Hepatic stellate cell (primary cell): ENCODE results near the gene ADD2.
A peak's percentile ranks its signal among the peaks of the same experiment; 100 is the strongest.

Source experiments
- DNase-seq: peaks from one replicate; pipeline ENCODE4 v3.0.0; 2011; ENCODE audit warnings: low spot score

Gene ADD2

GRCh38 chr2:70784320-70784719, 16.3 kb upstream of the ADD2 start:
- no peak for DNase-seq

DNA sequence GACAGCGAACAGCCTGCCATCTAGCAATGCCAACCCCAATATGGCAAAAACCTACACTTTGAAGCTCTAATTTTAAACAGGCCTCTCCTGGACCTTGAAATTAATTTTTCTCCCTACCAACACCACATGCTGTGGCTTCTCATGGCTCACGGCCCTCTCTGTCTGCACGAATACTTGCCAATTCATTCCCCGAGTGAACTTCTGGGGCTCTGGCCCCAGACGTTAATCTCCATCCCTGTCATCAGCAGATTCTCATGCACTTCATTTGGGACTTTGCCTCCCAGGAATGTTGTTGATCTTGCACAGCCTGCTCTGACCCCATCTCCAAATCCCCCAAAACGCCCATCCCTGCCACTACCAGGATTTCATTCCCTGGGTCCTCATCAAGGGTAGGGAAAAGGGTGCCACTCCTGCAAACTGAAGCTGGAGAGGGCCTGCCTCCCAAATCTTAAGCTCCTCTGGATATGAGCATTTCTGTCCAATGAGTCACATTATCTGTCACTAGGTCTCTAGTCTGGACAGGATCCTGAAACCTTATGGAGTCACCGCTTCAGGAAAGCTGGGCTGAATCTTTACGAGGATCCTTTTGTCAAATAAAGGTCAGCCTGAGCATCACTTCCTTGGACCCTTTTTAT, 12.0 kb upstream of the ADD2 start:
- peak; percentile 14 for DNase-seq

GRCh38 chr2:70779491-70779890, 11.5 kb upstream of the ADD2 start:
- DNase-seq, result no peak

- no peak for DNase-seq
These were observed 10.7 kb upstream of the ADD2 start for GRCh38 chr2:70778676-70779075.

DNA sequence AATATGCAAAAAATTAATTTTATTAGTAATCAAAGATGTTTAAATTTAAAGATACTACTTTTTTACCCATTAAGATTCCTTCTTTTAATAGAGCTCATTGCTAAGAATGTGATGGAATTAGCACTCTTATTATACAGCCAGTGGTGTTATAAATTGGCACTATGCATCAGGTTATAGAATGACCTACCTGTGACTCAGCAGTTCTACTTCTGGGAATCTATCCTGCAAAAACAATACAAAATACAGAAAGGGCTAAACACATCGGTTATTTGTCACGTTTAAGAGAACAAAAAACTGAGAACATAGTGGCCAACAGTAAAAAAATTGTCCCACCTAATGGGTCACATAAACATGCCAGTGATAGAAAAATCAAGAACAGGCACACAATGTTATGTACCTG, 9.4 kb upstream of the ADD2 start:
- no peak for DNase-seq

DNA sequence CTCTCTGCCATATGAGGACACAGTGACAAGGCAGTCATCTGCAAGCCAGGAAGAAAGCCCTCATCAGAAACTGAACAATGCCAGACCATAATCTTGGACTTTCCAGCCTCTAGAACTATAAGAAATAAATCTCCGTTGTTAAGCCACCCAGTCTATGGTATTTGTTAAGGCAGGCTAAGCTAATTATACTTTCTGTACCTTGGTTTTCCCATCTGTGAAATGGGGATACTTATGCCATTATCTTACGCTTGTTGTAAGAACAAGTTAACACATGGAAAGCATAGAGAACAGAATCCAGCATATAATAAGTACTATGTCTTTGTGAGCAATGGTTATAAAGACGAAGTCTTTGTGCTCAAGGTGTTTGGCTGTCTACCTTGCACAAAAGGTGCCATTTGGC, 8.3 kb upstream of the ADD2 start:
- no peak for DNase-seq

DNA sequence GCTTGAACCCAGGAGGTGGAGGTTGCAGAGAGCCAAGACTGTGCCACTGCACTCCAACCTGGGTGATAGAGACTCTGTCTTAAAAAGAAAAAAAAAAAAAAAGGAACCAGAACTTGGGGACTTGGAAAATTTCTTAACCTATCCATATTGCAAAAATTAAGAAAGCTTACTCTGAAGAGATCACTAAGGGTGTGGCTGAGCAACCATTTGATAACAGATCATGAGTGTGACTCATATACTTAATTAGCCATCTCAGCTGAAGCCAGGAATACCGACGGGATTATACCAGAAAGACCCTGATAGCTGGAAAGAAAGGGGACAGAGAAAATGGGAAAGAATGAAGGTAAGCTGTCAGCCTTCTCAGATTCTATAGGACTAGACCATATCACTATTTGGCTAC, 7.1 kb upstream of the ADD2 start:
- no peak for DNase-seq

DNA sequence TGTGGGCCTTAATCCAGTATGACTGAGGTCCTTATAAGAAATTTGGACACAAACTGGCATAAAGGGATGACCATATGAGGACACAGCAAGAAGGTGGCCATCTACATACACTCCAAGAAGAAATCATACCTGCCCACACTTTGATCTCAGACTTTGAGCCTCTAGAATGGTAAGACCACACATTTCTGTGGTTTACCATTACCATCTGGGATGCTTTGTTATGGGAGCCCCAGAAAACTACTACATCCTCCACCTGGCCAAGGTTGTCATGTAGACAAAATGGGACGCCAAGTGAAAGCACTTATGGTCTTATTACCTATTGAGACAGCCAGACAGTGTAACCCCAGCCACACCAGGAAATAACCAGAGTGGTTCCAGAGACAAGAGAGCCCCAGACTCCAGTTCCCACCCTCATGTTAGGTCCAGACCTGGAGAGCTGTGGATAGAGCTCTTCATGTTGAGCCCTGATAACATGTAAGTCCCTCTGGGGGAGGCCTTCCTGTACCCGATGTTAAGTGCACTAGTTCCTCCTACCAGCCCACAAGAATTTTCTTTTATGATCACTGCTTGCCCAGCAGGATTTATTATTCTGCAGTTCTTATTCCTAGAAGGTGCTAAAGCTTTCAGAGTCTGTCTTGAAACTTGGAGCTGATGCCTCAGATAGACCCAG, 4.6 kb upstream of the ADD2 start:
- no peak for DNase-seq

- DNase-seq, result no peak
These were observed 3.4 kb upstream of the ADD2 start for GRCh38 chr2:70771446-70771845.

DNA sequence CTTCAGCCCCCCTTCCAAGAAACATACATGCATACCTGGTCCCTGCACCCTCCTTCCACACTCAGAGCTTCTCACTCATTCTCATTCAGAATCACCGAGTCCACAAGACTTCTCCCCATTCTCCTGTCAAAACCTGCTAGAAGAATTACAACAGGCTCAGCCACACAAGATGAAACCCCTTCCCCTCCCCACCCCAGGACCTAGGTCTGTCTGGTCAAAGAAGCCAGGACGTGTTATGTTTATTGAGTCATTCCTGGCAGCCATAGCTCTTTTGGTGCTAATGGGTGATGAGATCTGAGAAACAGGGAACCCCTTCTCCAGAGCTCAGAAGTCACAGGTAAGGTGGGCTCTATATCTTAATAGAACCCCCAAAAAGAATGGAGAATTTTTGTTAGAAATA, 1.4 kb upstream of the ADD2 start:
- DNase-seq, result no peak

DNA sequence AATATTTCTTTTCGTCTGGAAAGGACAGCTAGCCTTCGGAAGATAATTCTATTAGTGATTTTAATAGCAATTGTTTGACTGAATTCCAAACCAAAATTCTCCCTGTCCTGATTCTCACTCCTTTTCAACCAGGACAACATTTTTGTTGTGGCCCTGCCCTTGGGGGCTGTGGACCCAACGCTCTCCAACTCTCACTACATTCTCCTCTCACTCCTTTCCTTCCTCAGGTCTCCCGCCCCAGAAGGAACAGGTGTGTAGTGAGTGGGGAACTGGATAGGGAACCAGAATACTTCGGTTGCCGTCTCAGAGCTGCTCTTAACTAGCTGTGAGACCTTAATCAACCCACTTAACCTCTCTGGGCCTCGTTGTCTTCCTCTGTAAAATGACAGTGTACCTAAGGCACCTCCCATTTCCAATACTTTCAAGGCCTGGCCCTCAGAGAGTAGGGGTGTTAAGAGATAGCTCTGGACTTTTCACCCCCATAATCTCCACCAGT, 638 bp upstream of the ADD2 start:
- no peak for DNase-seq

DNA sequence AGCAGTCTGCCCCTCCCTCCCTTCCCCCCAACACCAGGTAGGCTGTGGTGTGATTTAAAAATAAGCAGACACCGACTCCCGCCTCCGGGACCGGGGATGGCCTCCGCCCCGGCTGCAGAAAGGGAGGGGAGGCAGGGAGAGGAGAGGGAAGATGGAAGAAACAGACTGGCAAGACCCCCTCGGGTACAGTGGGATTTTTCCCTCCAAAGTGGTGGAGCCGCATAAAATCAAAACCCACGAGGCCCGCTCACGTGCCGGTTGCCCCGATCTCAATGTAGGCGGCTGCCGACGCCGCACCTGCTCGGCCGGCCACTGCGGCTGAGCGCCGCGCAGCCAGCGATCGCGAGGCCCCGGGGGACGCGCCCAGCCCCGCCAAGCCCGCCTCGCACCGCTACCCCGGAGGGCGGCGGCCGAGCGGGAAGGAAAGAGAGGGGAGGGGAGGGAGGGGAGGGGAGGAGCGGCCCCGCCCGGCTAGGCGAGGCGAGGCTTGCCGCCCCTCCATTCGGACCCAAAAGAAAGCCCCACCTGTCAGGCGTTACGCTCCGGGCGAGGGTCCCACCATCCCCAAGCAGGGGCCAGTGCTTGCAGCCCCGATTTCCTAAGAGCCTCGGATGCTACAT, 811 bp downstream of the ADD2 start:
- DNase-seq, result no peak

GRCh38 chr2:70766357-70767078, 1.5 kb downstream of the ADD2 start:
- DNase-seq, result no peak

DNA sequence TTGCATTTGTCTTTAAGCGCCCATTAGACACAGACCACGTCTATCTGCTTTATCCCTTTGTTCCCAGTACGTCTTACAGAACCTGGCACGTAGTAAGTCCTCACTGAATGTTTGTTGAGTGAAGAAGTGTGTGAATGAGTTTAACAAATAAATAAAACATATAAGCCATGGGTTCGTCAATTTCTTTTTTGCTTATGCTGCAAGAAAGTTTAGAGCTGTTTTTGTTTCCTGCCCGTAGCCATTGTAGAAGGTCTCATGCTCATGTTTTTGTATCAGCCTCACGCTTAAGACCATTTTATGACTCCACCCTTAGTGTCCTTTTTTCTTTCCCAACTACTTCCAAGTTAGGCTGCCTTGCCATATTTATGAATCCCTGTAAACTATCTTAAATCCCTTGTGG, 2.5 kb downstream of the ADD2 start:
- no peak for DNase-seq

DNA sequence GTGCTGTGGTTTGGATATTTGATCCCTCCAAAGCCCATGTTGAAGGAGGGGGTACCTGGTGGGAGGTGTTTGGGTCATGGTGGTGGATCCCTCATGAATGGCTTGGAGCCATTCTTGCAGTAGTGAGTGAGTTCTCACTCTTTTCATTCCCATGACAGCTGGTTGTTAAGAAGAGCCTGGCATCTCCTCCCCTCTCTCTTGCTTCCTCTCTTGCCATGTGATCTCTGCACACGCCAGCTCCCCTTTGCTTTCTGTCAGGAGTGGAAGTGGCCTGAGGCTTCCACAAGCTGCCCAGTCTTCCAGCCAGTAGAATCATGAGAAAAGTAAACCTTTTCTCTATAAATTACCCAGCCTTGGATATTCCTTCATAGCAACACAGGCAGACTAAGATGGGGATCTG, 8.6 kb downstream of the ADD2 start:
- no peak for DNase-seq

DNA sequence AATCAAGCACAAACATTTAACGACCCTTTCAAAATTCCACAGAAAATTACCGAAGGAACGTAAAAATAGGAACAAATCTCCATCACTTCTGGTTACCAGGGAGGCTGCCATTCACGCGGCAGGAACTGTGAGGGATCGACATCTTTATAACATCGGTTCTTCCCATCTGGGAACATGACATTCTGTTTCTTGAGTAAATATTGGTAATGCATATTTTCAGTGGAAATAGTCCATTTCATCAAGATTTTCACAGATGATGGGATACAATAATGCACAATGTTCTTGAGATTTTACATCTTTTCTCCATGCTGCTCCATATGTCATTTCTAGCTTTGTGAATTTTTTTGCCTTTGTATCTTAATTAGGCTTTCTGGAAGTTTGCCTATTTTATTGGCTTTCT, 10.0 kb downstream of the ADD2 start:
- DNase-seq, result no peak

DNA sequence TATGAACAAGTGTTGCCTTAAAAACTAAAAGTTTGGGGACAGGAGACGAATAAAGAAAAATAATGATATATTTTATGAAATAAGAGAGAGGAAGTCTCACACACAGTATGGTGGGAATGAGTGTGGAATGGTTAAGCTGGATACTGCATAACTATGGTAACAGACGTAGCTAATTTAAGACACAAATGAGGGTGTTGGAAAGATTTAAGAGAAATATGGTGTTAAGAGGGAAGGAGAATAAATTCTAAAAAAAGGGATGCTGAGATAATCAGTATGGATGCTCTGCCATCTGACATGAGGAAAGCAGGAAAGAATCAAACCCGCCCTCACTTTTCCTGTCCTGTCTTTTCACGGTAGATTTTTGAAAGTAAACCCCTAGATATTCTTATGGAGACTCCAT, 10.6 kb downstream of the ADD2 start:
- DNase-seq, result no peak

- DNase-seq, result no peak
These were observed 11.9 kb downstream of the ADD2 start for GRCh38 chr2:70756128-70756527.

GRCh38 chr2:70753902-70754301, 14.1 kb downstream of the ADD2 start:
- no peak for DNase-seq

GRCh38 chr2:70753031-70753430, 15.0 kb downstream of the ADD2 start:
- DNase-seq, result no peak

DNA sequence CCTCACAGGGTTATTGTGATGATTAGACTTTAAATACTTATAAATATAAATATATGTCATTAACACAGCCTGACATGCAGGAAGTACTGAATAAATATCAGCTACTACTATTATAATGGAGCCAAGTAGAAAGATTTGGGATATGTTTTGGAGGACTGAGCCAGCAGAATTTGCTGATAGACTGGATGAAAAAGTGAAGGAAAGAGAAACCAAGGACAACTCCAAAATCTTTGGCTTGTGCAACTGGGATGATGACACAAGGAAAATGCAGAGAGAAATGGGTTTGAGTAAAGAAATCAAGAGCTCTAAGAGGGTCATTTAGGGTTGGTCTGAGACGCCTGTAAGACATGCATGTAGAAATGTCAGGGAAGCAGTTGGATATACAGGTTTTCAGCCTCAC, 15.6 kb downstream of the ADD2 start:
- DNase-seq, result no peak

DNA sequence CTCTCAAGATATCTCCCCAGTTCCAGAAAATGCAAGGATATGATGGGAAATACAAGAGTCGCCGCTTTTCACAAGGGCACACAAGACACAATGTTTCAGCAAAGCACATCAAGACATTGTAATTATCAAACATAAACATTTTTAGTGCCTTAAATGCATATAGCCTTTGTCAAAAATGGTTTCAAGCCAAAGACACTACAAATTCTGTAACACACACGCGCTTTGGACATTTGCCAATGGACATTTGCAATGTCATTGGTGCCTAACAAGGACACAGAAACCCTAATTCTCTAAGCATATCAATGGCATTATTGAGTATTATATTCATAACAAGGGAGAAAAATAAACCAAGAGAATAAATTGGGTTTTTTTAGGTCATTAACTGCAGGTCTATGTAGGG, 16.1 kb downstream of the ADD2 start:
- no peak for DNase-seq

DNA sequence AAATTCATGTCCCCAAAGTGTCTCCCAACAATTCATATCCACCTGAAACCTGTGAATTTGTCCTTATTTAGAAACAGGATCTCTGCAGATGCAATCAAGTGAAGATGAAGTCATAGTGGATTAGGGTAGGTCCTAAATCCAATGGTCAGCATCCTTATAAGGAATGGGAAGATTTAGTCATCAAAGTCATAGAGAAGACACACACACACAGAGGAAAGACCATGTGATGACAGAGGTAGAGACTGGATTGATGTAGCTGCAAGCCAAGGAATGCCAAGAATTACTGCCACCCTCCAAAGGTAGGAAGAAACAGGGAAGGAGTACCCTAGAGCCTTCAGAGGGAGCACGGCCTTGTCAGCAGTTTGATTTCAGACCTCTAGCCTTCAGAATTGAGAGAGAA, 17.7 kb downstream of the ADD2 start:
- no peak for DNase-seq
